ENCODE measurements around the gene MRPS14. TPM values are rescaled to one million over a fixed set of nuclear protein-coding genes. Genes with fewer than 3 reads are reported as not detected.
A peak's percentile ranks its signal among the peaks of the same experiment; 100 is the strongest.

The MRPS14 gene
- total and polyA plus RNA-seq, 2 donors = 27.8 to 34.1 TPM

GRCh38 chr1:174967845-174968705 is 55.1 kb downstream of the MRPS14 start:
- Histone ChIP-seq H3K36me3 (ENCODE audit: control insufficient read depth in 2 of 2, insufficient read depth in 2 of 2, low read length in 1 of 2) (no peaks in the 10 kb centered on the region), H3K4me1 (ENCODE audit: control insufficient read depth in 2 of 2, insufficient read depth in 2 of 2, low read length in 2 of 2) (peaks cover 16 to 40% of the 10 kb centered on the region in 2 donors), H3K9me3 (ENCODE audit: control insufficient read depth in 2 of 2, insufficient read depth in 1 of 2, low read length in 1 of 2) (no peaks in the 10 kb centered on the region), H3K27me3 (ENCODE audit: control insufficient read depth in 2 of 2, insufficient read depth in 1 of 2, low read length in 1 of 2) (no peaks in the 10 kb centered on the region), H3K4me3 (ENCODE audit: low read length in 2 of 2) (no peak overlapping the region), H3K27ac (ENCODE audit: low read depth in 1 of 2, low read length in 1 of 2) (peak overlapping the region; percentile 53 to 78)
- peak in 1 of 9 donors; percentile 63 for DNase-seq (ENCODE audit: low read depth in 6 of 9, low spot score in 9 of 9)
- WGBS = 60% methylated on average over 4 of the region's 4 CpGs

- no peak for DNase-seq (ENCODE audit: low read depth in 6 of 9, low spot score in 9 of 9)
- 90% methylated on average over 1 of the region's 1 CpG for WGBS
These were observed 57.1 kb downstream of the MRPS14 start for GRCh38 chr1:174966008-174966572.

GRCh38 chr1:174965362-174966007 is 57.7 kb downstream of the MRPS14 start:
- Histone ChIP-seq H3K27me3 (ENCODE audit: control insufficient read depth in 2 of 2, insufficient read depth in 1 of 2, low read length in 1 of 2) (no peaks in the 10 kb centered on the region), H3K27ac (ENCODE audit: low read depth in 1 of 2, low read length in 1 of 2) (peak overlapping the region; percentile 32 to 80), H3K4me1 (ENCODE audit: control insufficient read depth in 2 of 2, insufficient read depth in 2 of 2, low read length in 2 of 2) (peaks cover 16 to 33% of the 10 kb centered on the region in 2 donors), H3K4me3 (ENCODE audit: low read length in 2 of 2) (peak overlapping the region in 1 of 2 donors; percentile 2), H3K36me3 (ENCODE audit: control insufficient read depth in 2 of 2, insufficient read depth in 2 of 2, low read length in 1 of 2) (no peaks in the 10 kb centered on the region), H3K9me3 (ENCODE audit: control insufficient read depth in 2 of 2, insufficient read depth in 1 of 2, low read length in 1 of 2) (no peaks in the 10 kb centered on the region)
- 48% methylated on average over 3 of the region's 3 CpGs for WGBS
- peak in 1 of 9 donors; percentile 60 for DNase-seq (ENCODE audit: low read depth in 6 of 9, low spot score in 9 of 9)

More at GRCh38 chr1:174966008-174966572, 57.1 kb downstream of the MRPS14 start:
- no peaks in the 10 kb centered on the region for H3K9me3 ChIP-seq (ENCODE audit: control insufficient read depth in 2 of 2, insufficient read depth in 1 of 2, low read length in 1 of 2)
- H3K4me1 ChIP-seq (ENCODE audit: control insufficient read depth in 2 of 2, insufficient read depth in 2 of 2, low read length in 2 of 2) = peaks cover 16 to 33% of the 10 kb centered on the region in 2 donors
- H3K27me3 ChIP-seq (ENCODE audit: control insufficient read depth in 2 of 2, insufficient read depth in 1 of 2, low read length in 1 of 2) = no peaks in the 10 kb centered on the region
- no peak overlapping the region for H3K4me3 ChIP-seq (ENCODE audit: low read length in 2 of 2)
- no peaks in the 10 kb centered on the region for H3K36me3 ChIP-seq (ENCODE audit: control insufficient read depth in 2 of 2, insufficient read depth in 2 of 2, low read length in 1 of 2)
- peak overlapping the region in 1 of 2 donors; percentile 80 for H3K27ac ChIP-seq (ENCODE audit: low read depth in 1 of 2, low read length in 1 of 2)

GRCh38 chr1:174964972-174965361 is 58.3 kb downstream of the MRPS14 start:
- H3K27ac ChIP-seq (ENCODE audit: low read depth in 1 of 2, low read length in 1 of 2) = peak overlapping the region; percentile 32 to 80
- 60% methylated on average over 1 of the region's 1 CpG for WGBS

GRCh38 chr1:174964261-174964971 is 58.8 kb downstream of the MRPS14 start:
- peaks cover 16 to 30% of the 10 kb centered on the region in 2 donors for H3K4me1 ChIP-seq (ENCODE audit: control insufficient read depth in 2 of 2, insufficient read depth in 2 of 2, low read length in 2 of 2)
- H3K27ac ChIP-seq (ENCODE audit: low read depth in 1 of 2, low read length in 1 of 2) = peak overlapping the region in 1 of 2 donors; percentile 80
- no peak overlapping the region for H3K4me3 ChIP-seq (ENCODE audit: low read length in 2 of 2)
- H3K27me3 ChIP-seq (ENCODE audit: control insufficient read depth in 2 of 2, insufficient read depth in 1 of 2, low read length in 1 of 2) = no peaks in the 10 kb centered on the region
- no peaks in the 10 kb centered on the region for H3K36me3 ChIP-seq (ENCODE audit: control insufficient read depth in 2 of 2, insufficient read depth in 2 of 2, low read length in 1 of 2)
- H3K9me3 ChIP-seq (ENCODE audit: control insufficient read depth in 2 of 2, insufficient read depth in 1 of 2, low read length in 1 of 2) = no peaks in the 10 kb centered on the region
- WGBS = 51% methylated on average over 6 of the region's 6 CpGs
- DNase-seq (ENCODE audit: low read depth in 6 of 9, low spot score in 9 of 9) = peak in 2 of 9 donors; percentile 39 to 67

More at GRCh38 chr1:174964972-174965361, 58.3 kb downstream of the MRPS14 start:
- Histone ChIP-seq H3K27me3 (ENCODE audit: control insufficient read depth in 2 of 2, insufficient read depth in 1 of 2, low read length in 1 of 2) (no peaks in the 10 kb centered on the region), H3K36me3 (ENCODE audit: control insufficient read depth in 2 of 2, insufficient read depth in 2 of 2, low read length in 1 of 2) (no peaks in the 10 kb centered on the region), H3K4me3 (ENCODE audit: low read length in 2 of 2) (no peak overlapping the region), H3K9me3 (ENCODE audit: control insufficient read depth in 2 of 2, insufficient read depth in 1 of 2, low read length in 1 of 2) (no peaks in the 10 kb centered on the region), H3K4me1 (ENCODE audit: control insufficient read depth in 2 of 2, insufficient read depth in 2 of 2, low read length in 2 of 2) (peaks cover 16 to 33% of the 10 kb centered on the region in 2 donors)
- DNase-seq (ENCODE audit: low read depth in 6 of 9, low spot score in 9 of 9) = peak in 3 of 9 donors; percentile 29 to 68 (median 36)

- Histone ChIP-seq H3K27me3 (ENCODE audit: control insufficient read depth in 2 of 2, insufficient read depth in 1 of 2, low read length in 1 of 2) (no peaks in the 10 kb centered on the region), H3K36me3 (ENCODE audit: control insufficient read depth in 2 of 2, insufficient read depth in 2 of 2, low read length in 1 of 2) (no peaks in the 10 kb centered on the region), H3K4me1 (ENCODE audit: control insufficient read depth in 2 of 2, insufficient read depth in 2 of 2, low read length in 2 of 2) (peaks cover 8 to 23% of the 10 kb centered on the region in 2 donors), H3K27ac (ENCODE audit: low read depth in 1 of 2, low read length in 1 of 2) (no peak overlapping the region), H3K4me3 (ENCODE audit: low read length in 2 of 2) (no peak overlapping the region), H3K9me3 (ENCODE audit: control insufficient read depth in 2 of 2, insufficient read depth in 1 of 2, low read length in 1 of 2) (no peaks in the 10 kb centered on the region)
- DNase-seq (ENCODE audit: low read depth in 6 of 9, low spot score in 9 of 9) = peak in 1 of 9 donors; percentile 55
- WGBS = 82% methylated on average over 2 of the region's 2 CpGs
These were observed 59.6 kb downstream of the MRPS14 start for GRCh38 chr1:174963529-174964125.

Other genes with a start within 250 kb of the MRPS14 start
- gene CACYBP, start 23.5 kb downstream of the MRPS14 start, total RNA-seq = 91.4 TPM
- 53.6 TPM for gene CACYBP, start 23.5 kb downstream of the MRPS14 start, polyA plus RNA-seq
- 0.38 TPM for gene TNN, start 44.4 kb upstream of the MRPS14 start, total RNA-seq
- gene TNN, start 44.4 kb upstream of the MRPS14 start, polyA plus RNA-seq = 0.27 TPM
- 14.4 TPM for gene KIAA0040, start 169.4 kb upstream of the MRPS14 start, total RNA-seq
- gene KIAA0040, start 169.4 kb upstream of the MRPS14 start, polyA plus RNA-seq = 12.7 TPM

All from thymus (tissue), 11 donors.